Osteoblast (primary cell): ENCODE measurements around the gene ADAP1. TPM values are rescaled to one million over a fixed set of nuclear protein-coding genes. Genes with fewer than 3 reads are reported as not detected.

Experiments
- DNase-seq: peaks from one replicate; pipeline ENCODE4 v3.0.0; 2011; ENCODE audit warnings: low spot score, mixed read lengths; ENCODE audit not compliant: insufficient read length; ENCODE audit errors: missing footprints
- H2AFZ ChIP-seq: 2 replicates; pipeline ENCODE4 v1.6.0; 2011; ENCODE audit warnings: mild to moderate bottlenecking, low read length
- H3K27ac ChIP-seq: 2 replicates; pipeline ENCODE4 v1.5.1; 2011; ENCODE audit warnings: mild to moderate bottlenecking, low read depth, low read length, moderate library complexity
- H3K27me3 ChIP-seq: 2 replicates; pipeline ENCODE4 v1.6.0; 2012; ENCODE audit warnings: mild to moderate bottlenecking, control low read depth, inconsistent platforms, low read length, moderate library complexity; ENCODE audit not compliant: insufficient read depth
- H3K36me3 ChIP-seq: 2 replicates; pipeline ENCODE4 v1.5.1; 2011; ENCODE audit warnings: mild to moderate bottlenecking, low read length, control low read depth, moderate library complexity; ENCODE audit not compliant: insufficient read depth
- H3K4me1 ChIP-seq: 2 replicates; pipeline ENCODE4 v1.5.1; 2011; ENCODE audit warnings: mild to moderate bottlenecking, low read length, control low read depth, moderate library complexity; ENCODE audit not compliant: insufficient read depth
- H3K4me2 ChIP-seq: 2 replicates; pipeline ENCODE4 v1.6.0; 2011; ENCODE audit warnings: mild to moderate bottlenecking, low read length; ENCODE audit not compliant: insufficient read depth
- H3K4me3 ChIP-seq: fragments of 200-600 bp; sonication (generic); 3 replicates; pipeline ENCODE4 v1.5.1; 2012; ENCODE audit warnings: mild to moderate bottlenecking, low read length, inconsistent platforms; ENCODE audit not compliant: insufficient read depth
- H3K79me2 ChIP-seq: 2 replicates; pipeline ENCODE4 v1.6.0; 2012; ENCODE audit warnings: mild to moderate bottlenecking, low read length, control low read depth, inconsistent platforms; ENCODE audit not compliant: insufficient read depth
- H3K9me3 ChIP-seq: 2 replicates; pipeline ENCODE4 v1.5.1; 2011; ENCODE audit warnings: low read depth, low read length, control low read depth
- H4K20me1 ChIP-seq: 2 replicates; pipeline ENCODE4 v1.6.0; 2012; ENCODE audit warnings: mild to moderate bottlenecking, low read length, control low read depth; ENCODE audit not compliant: insufficient read depth
- total RNA-seq: library from RNA; depleted of rRNA; stranded (reverse); fragments of >200 nt; gene quantifications from 2 replicates; pipeline ENCODE4 v1.2.3, GENCODE V29; 2012
- TF ChIP-seq, protein P1 (sequence below): IDR thresholded peaks from 2 replicates; pipeline ENCODE4 v1.5.1; 2011; ENCODE audit warnings: mild to moderate bottlenecking, low read depth, low read length, moderate library complexity; ENCODE audit errors: extremely low read depth

The ADAP1 gene
- total RNA-seq, 1 donor, result 2.2 TPM

DNA sequence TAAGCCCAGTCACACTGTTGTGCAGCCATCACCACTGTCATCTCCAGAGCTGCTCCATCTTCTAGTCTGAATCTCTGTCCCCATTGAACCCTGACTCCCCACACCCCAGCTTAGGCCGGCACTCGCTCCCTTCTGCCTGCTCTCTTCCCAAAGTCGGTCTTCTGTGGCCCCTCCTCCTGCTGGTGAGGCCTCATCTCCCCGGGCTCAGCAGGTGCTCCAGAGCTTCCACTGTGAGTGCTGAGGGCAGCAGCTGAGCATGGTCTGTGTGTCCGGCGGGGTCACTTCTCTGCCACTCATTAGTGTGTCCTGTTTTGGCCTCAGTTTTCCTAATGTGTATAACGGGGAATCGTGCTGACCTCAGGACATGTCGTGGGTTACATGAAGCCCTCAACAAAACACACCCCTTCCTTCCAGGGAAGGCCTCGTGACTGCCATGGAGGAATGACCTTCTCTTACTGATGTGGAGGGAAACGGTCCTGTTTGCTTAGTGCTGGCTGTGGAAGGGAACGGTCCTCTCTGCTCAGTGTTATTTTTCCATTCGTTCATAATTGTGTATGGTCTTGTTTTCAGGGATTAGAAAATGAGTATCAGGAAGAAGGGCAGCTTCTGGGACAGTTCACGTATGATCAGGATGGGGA is 82.5 kb downstream of the ADAP1 start:
- H3K4me1 ChIP-seq, result peaks cover 9% of the 10 kb centered on the region
- no peak overlapping the region for H2AFZ ChIP-seq
- TF ChIP-seq, protein P1, sequence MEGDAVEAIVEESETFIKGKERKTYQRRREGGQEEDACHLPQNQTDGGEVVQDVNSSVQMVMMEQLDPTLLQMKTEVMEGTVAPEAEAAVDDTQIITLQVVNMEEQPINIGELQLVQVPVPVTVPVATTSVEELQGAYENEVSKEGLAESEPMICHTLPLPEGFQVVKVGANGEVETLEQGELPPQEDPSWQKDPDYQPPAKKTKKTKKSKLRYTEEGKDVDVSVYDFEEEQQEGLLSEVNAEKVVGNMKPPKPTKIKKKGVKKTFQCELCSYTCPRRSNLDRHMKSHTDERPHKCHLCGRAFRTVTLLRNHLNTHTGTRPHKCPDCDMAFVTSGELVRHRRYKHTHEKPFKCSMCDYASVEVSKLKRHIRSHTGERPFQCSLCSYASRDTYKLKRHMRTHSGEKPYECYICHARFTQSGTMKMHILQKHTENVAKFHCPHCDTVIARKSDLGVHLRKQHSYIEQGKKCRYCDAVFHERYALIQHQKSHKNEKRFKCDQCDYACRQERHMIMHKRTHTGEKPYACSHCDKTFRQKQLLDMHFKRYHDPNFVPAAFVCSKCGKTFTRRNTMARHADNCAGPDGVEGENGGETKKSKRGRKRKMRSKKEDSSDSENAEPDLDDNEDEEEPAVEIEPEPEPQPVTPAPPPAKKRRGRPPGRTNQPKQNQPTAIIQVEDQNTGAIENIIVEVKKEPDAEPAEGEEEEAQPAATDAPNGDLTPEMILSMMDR, result no peak
- no peak overlapping the region for H3K4me2 ChIP-seq
- no peaks in the 10 kb centered on the region for H3K9me3 ChIP-seq
- H3K4me3 ChIP-seq, result no peak overlapping the region
- DNase-seq, result no peak
- peaks cover 52% of the 10 kb centered on the region for H3K36me3 ChIP-seq
- H3K27ac ChIP-seq, result no peak overlapping the region
- H4K20me1 ChIP-seq, result no peaks in the 10 kb centered on the region
- peaks cover 18% of the 10 kb centered on the region for H3K79me2 ChIP-seq
- H3K27me3 ChIP-seq, result no peaks in the 10 kb centered on the region

DNA sequence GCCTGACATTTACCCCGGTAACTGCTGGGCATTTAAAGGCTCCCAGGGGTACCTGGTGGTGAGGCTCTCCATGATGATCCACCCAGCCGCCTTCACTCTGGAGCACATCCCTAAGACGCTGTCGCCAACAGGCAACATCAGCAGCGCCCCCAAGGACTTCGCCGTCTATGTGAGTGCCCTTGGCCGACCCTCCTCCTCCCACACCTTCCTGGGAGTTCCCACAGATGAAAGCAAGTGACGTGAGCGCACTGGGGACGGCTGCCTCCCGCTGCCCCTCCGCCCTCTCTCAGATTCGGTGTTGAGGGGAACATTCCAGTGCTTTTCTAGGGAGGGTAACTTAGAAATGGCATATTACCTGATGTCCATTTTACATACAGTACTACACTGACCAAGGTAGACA is 85.1 kb downstream of the ADAP1 start:
- no peak for DNase-seq
- Histone ChIP-seq H3K79me2 (peaks cover 16% of the 10 kb centered on the region), H3K36me3 (peaks cover 55% of the 10 kb centered on the region), H3K4me2 (no peak overlapping the region), H2AFZ (no peak overlapping the region), H3K9me3 (no peaks in the 10 kb centered on the region), H4K20me1 (no peaks in the 10 kb centered on the region), H3K4me3 (no peak overlapping the region), H3K27ac (no peak overlapping the region), H3K27me3 (no peaks in the 10 kb centered on the region), H3K4me1 (peaks cover 5% of the 10 kb centered on the region)
- TF ChIP-seq, protein P1, result no peak

DNA sequence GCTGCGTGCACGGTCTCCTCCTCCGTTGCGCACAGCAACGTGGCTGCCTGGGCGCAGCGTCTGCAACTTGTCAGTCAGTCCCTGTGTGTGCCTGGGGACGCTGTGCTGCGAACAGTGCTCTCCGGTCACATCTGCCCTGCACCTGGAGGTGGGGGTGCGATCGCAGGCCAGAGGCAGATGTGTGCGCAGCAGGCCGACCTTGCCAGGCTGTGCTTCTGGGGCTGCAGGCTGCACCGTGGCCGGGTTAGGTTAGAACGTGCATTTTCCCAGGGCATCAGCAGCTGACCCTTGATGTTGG is 86.3 kb downstream of the ADAP1 start:
- H3K4me1 ChIP-seq, result peaks cover 5% of the 10 kb centered on the region
- H4K20me1 ChIP-seq, result no peaks in the 10 kb centered on the region
- no peak overlapping the region for H2AFZ ChIP-seq
- peak overlapping the region; percentile 77 for H3K27ac ChIP-seq
- no peak for DNase-seq
- peaks cover 16% of the 10 kb centered on the region for H3K79me2 ChIP-seq
- no peak overlapping the region for H3K4me2 ChIP-seq
- H3K27me3 ChIP-seq, result no peaks in the 10 kb centered on the region
- no peaks in the 10 kb centered on the region for H3K9me3 ChIP-seq
- no peak overlapping the region for H3K4me3 ChIP-seq
- peaks cover 49% of the 10 kb centered on the region for H3K36me3 ChIP-seq
- TF ChIP-seq, protein P1, result no peak

DNA sequence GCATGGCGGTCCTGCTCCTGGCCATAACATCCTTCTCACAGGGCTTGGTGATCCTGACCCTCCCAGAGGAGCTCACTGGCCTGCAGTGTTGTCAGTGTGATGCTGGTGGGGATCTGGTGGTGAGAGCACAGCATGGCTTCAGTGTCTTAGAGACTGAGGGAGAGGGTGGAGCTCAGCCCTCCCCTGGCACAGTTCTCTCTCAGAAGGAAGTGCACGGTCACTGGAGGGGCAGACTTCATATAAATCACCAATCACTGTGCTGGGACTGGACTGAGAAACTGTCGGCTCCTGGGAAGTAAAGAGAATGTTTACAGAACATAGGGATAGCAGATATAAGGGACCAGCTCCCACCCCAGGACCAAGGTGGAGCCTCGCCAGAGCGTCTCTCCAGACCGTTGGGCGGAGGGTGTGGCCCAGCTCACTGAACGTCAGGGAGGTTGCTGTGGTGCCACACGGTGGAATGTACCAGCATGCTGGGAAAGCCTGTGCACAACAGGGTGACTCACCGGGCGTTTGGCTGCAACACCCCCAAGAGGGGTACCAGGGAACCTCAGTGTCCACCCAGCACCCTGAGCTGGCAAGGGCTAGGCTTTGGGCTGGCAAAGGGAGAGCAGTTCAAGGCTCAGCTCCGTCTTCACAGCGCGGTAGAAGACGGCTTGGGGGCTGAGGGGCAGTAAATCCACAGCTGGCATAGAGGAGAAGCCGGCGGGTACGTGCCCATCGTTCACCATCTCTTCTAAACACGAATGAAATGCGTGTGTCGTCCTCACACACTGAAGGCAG is 86.9 kb downstream of the ADAP1 start:
- Histone ChIP-seq H3K79me2 (peaks cover 16% of the 10 kb centered on the region), H2AFZ (peak overlapping the region; percentile 35), H3K36me3 (peaks cover 46% of the 10 kb centered on the region), H3K4me1 (peaks cover 5% of the 10 kb centered on the region), H3K4me3 (no peak overlapping the region), H3K9me3 (no peaks in the 10 kb centered on the region), H4K20me1 (no peaks in the 10 kb centered on the region), H3K27me3 (no peaks in the 10 kb centered on the region), H3K27ac (peak overlapping the region; percentile 77), H3K4me2 (no peak overlapping the region)
- DNase-seq, result no peak
- TF ChIP-seq, protein P1, result no peak
